SK-N-SH (cell line): Measurements from ENCODE around the gene CDH18.

ENCODE experiments used
- CHD2 ChIP-seq: fragments of 150-350 bp; IDR thresholded peaks from 2 replicates; pipeline ENCODE4 v1.6.1; 2018; ENCODE audit warnings: low read length; ENCODE audit not compliant: partially characterized antibody
- EP300 ChIP-seq, 2 experiments: IDR thresholded peaks; 2 replicates each; pipeline versions ENCODE4 v1.4.0 to v1.6.1; 2012; ENCODE audit warnings: borderline replicate concordance in 1 of 2, low read depth in 1 of 2, low read length in 1 of 2
- MEF2A ChIP-seq: IDR thresholded peaks from 2 replicates; pipeline ENCODE4 v1.4.0; 2012; ENCODE audit warnings: low read depth, borderline replicate concordance
- YY1 ChIP-seq: IDR thresholded peaks from 2 replicates; pipeline ENCODE4 v1.4.0; 2012; ENCODE audit warnings: low read depth, mild to moderate bottlenecking
- TF ChIP-seq, protein P1 (sequence below): fragments of 200-600 bp; sonication (generic); IDR thresholded peaks from 2 replicates; pipeline ENCODE4 v1.6.1; 2017; ENCODE audit warnings: antibody characterized with exemption, mild to moderate bottlenecking, moderate library complexity
- TF ChIP-seq, protein P2 (sequence below): IDR thresholded peaks from 2 replicates; pipeline ENCODE4 v1.6.1; 2012; ENCODE audit warnings: mild to moderate bottlenecking, low read depth, low read length, moderate library complexity

DNA sequence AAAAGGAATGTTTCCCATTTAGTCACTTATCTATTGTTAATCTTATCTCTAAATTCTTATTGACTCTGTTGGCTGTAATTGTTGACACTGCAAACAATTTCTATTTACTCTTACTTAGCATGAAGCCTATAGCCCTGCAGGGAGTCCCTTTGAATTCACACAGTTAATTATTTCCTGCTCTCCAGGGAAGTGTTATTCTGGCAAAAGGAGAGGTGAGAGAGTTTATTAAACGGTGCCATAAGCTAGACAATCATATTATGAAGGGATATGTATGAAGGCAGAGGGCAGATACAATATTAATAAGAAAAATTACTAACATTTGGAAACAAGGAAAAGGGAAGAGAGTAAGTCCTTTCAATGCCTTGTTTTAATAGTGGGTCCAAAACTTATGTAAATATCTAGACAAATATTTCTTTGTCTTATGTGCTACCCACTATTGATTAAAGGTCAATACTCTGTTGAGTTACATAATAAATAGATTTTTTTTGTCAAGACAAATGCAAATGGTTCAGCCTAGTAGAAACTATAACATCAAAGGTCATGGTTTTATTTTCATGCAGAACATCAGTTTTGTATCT, 107.1 kb downstream of the CDH18 start:
- TF ChIP-seq, protein P1, sequence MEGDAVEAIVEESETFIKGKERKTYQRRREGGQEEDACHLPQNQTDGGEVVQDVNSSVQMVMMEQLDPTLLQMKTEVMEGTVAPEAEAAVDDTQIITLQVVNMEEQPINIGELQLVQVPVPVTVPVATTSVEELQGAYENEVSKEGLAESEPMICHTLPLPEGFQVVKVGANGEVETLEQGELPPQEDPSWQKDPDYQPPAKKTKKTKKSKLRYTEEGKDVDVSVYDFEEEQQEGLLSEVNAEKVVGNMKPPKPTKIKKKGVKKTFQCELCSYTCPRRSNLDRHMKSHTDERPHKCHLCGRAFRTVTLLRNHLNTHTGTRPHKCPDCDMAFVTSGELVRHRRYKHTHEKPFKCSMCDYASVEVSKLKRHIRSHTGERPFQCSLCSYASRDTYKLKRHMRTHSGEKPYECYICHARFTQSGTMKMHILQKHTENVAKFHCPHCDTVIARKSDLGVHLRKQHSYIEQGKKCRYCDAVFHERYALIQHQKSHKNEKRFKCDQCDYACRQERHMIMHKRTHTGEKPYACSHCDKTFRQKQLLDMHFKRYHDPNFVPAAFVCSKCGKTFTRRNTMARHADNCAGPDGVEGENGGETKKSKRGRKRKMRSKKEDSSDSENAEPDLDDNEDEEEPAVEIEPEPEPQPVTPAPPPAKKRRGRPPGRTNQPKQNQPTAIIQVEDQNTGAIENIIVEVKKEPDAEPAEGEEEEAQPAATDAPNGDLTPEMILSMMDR: no peak
- no peak for TF ChIP-seq EP300 (IDR thresholded peaks at IDR 0.05; ENCODE audit: borderline replicate concordance in 1 of 2, low read depth in 1 of 2, low read length in 1 of 2)
- TF ChIP-seq YY1: no peak
- TF ChIP-seq, protein P2, sequence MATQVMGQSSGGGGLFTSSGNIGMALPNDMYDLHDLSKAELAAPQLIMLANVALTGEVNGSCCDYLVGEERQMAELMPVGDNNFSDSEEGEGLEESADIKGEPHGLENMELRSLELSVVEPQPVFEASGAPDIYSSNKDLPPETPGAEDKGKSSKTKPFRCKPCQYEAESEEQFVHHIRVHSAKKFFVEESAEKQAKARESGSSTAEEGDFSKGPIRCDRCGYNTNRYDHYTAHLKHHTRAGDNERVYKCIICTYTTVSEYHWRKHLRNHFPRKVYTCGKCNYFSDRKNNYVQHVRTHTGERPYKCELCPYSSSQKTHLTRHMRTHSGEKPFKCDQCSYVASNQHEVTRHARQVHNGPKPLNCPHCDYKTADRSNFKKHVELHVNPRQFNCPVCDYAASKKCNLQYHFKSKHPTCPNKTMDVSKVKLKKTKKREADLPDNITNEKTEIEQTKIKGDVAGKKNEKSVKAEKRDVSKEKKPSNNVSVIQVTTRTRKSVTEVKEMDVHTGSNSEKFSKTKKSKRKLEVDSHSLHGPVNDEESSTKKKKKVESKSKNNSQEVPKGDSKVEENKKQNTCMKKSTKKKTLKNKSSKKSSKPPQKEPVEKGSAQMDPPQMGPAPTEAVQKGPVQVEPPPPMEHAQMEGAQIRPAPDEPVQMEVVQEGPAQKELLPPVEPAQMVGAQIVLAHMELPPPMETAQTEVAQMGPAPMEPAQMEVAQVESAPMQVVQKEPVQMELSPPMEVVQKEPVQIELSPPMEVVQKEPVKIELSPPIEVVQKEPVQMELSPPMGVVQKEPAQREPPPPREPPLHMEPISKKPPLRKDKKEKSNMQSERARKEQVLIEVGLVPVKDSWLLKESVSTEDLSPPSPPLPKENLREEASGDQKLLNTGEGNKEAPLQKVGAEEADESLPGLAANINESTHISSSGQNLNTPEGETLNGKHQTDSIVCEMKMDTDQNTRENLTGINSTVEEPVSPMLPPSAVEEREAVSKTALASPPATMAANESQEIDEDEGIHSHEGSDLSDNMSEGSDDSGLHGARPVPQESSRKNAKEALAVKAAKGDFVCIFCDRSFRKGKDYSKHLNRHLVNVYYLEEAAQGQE: no peak
- TF ChIP-seq CHD2: no peak
- TF ChIP-seq MEF2A: no peak
